Duodenal mucosa (tissue), 2 donors: ENCODE measurements around the gene ZDHHC4.
"Not testable (repeated sequence)": the region's sequence is repeated elsewhere in the genome, so short reads cannot be mapped to it uniquely, and the experiment has no call there.

Experiments
- H3K27ac ChIP-seq: one replicate; pipeline ENCODE4 v1.7.0; 2013; ENCODE audit warnings: low read depth, low read length
- H3K27me3 ChIP-seq, 2 donors: one replicate each; pipeline ENCODE4 v1.7.0; 2013; ENCODE audit warnings: low read length in 2 of 2, control low read depth in 1 of 2; ENCODE audit not compliant: insufficient read depth in 2 of 2, control insufficient read depth in 1 of 2
- H3K36me3 ChIP-seq, 2 donors: one replicate each; pipeline ENCODE4 v1.7.0; 2013; ENCODE audit warnings: low read length in 2 of 2, control low read depth in 1 of 2; ENCODE audit not compliant: insufficient read depth in 2 of 2, control insufficient read depth in 1 of 2
- H3K4me1 ChIP-seq, 2 donors: one replicate each; pipeline ENCODE4 v1.7.0; 2013; ENCODE audit warnings: low read length in 2 of 2, control low read depth in 1 of 2; ENCODE audit not compliant: insufficient read depth in 2 of 2, control insufficient read depth in 1 of 2
- H3K4me3 ChIP-seq, 2 donors: one replicate each; pipeline ENCODE4 v1.7.0; 2013; ENCODE audit warnings: low read length in 2 of 2, low read depth in 1 of 2
- H3K9ac ChIP-seq, 2 donors: one replicate each; pipeline ENCODE4 v1.7.0; 2013; ENCODE audit warnings: low read length in 2 of 2, low read depth in 1 of 2
- H3K9me3 ChIP-seq, 2 donors: one replicate each; pipeline ENCODE4 v1.7.0; 2013; ENCODE audit warnings: low read length in 2 of 2, control low read depth in 1 of 2; ENCODE audit not compliant: control insufficient read depth in 1 of 2

Gene ZDHHC4

DNA sequence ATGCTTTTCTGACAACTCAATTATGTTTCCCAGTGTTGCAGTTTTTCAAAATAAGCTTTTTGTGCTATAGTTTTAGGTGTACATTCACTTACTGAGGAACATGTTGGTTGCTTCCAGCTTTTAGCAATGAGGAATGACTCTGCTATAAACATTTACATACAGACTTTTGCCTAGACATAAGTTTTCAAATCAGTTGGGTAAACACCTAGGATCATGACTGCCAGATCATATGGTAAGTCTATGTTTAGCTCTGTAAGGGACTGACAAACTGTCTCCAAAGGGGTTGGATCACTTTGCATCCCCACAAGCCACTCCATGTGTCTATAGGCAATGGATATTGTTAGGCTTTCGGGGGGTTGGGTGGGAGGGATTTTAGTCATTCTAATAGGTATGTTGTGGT, 15.1 kb upstream of the ZDHHC4 start:
- Histone ChIP-seq H3K4me1 (no peaks in the 10 kb centered on the region), H3K27ac (no peak overlapping the region), H3K36me3 (no peaks in the 10 kb centered on the region)

DNA sequence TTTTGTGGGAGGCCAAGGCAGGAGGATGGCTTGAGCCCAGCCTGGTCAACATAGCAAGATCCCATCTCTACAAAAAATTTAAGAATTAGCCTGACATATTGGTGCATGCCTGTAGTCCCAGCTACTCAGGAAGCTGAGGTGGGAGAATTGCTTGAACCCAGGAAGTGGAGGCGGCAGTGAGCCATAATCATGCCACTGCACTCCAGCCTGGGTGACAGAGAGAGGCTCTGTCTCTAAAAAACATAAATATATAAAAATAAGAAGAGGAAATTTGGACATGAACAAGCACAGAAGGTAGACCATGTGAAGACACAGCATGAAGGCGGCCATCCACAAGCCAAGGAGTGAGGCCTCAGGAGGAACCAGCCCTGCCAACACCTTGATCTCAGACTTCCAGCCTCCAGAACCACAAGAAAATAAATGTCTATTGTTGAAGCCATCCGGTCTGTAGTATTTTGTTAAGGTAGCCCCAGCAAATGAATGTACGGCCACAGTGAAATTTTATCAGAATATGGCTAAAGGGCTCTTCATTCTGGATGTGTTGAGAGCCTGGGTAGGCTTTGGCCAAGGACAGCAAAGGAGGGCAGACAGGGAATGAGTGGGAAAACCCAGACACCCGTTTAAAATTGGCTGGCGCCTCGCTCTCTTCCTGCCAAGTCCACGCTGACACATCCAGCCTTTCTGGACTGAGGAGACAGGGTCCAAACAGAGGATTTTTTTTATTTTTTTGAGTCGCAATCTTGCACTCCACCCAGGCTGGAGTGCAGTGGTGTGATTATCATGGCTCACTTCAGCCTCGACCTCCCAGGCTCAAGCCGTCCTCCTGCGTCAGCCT, 13.1 kb upstream of the ZDHHC4 start:
- H3K36me3 ChIP-seq, result no peaks in the 10 kb centered on the region
- H3K27ac ChIP-seq, result no peak overlapping the region
- H3K9me3 ChIP-seq, result no peaks in the 10 kb centered on the region
- H3K4me1 ChIP-seq, result no peaks in the 10 kb centered on the region
- no peak overlapping the region for H3K4me3 ChIP-seq
- no peak overlapping the region for H3K9ac ChIP-seq
- H3K27me3 ChIP-seq, result no peaks in the 10 kb centered on the region

More for the DNA sequence above, 15.1 kb upstream of the ZDHHC4 start:
- Histone ChIP-seq H3K27me3 (no peaks in the 10 kb centered on the region), H3K9me3 (no peaks in the 10 kb centered on the region), H3K9ac (no peak overlapping the region), H3K4me3 (no peak overlapping the region)

DNA sequence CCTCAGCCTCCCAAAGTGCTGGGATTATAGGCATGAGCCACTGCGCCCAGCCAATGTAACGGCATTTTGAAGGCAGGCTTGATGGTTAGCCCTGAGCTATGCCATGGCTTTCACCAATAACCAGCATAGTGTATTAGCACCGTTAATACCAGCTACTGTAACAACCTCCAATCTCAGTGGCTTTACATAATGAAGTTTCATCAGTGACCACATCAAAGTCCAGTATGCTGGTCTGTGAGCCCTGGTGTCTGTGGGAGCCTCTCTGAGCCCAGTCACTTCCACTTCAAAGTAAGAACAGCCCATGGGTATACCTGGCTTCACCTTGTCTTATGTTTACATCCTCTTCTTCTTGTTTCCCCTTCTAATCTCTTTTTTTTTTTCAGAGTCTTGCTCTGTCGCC, 11.6 kb upstream of the ZDHHC4 start:
- no peak overlapping the region for H3K9ac ChIP-seq
- no peak overlapping the region for H3K27ac ChIP-seq
- no peaks in the 10 kb centered on the region for H3K27me3 ChIP-seq
- H3K4me3 ChIP-seq, result no peak overlapping the region
- no peaks in the 10 kb centered on the region for H3K36me3 ChIP-seq
- no peaks in the 10 kb centered on the region for H3K4me1 ChIP-seq
- H3K9me3 ChIP-seq, result no peaks in the 10 kb centered on the region

DNA sequence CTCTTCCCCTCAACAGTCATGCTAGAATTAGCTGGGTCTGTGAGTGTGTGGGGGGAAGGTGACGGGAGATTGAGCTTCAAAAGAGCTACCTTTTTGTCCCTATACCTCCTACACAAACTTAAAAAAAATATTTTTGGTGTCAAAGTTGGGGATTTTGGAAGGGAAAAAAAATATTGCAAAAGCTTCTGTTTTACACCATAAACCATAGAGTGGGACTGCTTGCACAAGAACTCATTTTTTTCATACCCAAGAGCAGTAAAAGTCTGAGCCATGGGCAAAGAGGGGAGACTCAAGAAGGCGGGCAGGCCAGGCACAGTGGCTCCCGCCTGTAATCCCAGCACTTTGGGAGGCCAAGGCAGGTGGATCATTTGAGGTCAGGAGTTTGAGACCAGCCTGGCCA, 9.4 kb upstream of the ZDHHC4 start:
- H3K27me3 ChIP-seq, result no peaks in the 10 kb centered on the region
- no peaks in the 10 kb centered on the region for H3K36me3 ChIP-seq
- no peak overlapping the region for H3K27ac ChIP-seq
- no peak overlapping the region for H3K9ac ChIP-seq
- H3K4me3 ChIP-seq, result no peak overlapping the region
- no peaks in the 10 kb centered on the region for H3K4me1 ChIP-seq
- H3K9me3 ChIP-seq, result no peaks in the 10 kb centered on the region

DNA sequence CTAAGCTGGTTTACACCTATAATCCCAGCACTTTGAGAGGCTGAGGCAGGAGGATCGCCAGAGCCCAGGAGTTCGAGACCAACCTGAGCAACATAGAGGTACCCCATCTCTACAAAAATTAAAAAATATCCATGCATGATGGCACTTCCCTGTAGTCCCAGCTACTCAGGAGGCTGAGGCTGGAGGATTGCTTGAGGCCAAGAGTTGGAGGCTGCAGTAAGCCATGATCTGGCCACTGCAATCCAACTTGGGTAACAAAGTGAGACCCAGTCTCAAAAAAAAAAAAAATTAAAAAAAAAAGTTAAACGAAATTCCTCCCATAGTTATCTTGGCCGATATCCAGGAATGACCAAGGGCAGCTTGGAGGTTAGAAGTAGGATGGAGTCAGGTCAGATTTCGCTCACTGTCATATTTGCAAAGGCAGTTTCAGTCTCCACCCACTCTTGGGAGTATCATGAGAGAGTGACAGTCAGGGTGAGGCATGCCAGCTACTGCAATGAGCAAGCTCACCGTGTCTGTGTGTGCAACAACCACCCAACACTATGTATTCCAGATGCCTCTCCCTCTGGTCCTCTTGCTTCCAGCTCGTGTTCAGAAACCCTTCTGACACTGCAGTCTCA, 6.0 kb upstream of the ZDHHC4 start:
- Histone ChIP-seq H3K9ac (no peak overlapping the region), H3K27ac (no peak overlapping the region), H3K36me3 (no peaks in the 10 kb centered on the region)

DNA sequence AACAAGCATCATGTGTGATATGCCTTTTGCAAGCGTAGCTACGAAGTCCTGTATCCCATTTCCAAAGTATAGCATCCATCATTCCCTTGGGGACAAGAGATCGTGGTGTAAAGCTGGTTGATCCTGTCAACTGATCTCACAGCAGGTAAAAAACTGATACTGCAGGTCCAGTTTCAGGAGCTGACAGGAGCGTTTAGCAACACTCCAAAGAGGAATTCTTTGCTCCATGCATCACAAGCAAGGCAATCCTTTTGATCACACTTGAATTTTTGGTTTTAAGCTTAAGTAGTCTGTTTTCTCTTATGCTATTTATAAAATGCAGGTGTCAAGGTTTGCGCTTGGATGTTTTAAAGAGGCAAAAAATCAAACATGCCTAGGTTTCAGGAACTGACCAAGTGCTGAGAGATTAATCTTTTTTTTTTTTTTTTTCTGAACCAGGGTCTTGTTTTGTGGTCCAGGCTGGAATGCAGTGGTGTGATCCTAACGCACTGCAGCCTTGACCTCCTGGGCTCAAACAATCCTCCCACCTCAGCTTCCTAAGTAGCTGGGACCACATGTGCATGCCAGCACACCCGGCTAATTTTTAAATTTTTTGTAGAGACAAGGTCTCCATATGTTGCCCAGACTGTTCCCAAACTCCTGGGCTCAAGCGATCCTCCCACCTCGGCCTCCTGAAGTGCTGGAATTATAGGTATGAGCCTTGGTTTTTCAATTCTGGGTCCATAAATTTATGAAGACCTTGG, 1.8 kb upstream of the ZDHHC4 start:
- Histone ChIP-seq H3K27ac (no peak overlapping the region), H3K9ac (no peak overlapping the region)

More for the DNA sequence above, 6.0 kb upstream of the ZDHHC4 start:
- no peaks in the 10 kb centered on the region for H3K9me3 ChIP-seq
- peaks cover 0 to under 1% of the 10 kb centered on the region in 2 donors for H3K4me1 ChIP-seq
- no peak overlapping the region for H3K4me3 ChIP-seq
- H3K27me3 ChIP-seq, result no peaks in the 10 kb centered on the region

DNA sequence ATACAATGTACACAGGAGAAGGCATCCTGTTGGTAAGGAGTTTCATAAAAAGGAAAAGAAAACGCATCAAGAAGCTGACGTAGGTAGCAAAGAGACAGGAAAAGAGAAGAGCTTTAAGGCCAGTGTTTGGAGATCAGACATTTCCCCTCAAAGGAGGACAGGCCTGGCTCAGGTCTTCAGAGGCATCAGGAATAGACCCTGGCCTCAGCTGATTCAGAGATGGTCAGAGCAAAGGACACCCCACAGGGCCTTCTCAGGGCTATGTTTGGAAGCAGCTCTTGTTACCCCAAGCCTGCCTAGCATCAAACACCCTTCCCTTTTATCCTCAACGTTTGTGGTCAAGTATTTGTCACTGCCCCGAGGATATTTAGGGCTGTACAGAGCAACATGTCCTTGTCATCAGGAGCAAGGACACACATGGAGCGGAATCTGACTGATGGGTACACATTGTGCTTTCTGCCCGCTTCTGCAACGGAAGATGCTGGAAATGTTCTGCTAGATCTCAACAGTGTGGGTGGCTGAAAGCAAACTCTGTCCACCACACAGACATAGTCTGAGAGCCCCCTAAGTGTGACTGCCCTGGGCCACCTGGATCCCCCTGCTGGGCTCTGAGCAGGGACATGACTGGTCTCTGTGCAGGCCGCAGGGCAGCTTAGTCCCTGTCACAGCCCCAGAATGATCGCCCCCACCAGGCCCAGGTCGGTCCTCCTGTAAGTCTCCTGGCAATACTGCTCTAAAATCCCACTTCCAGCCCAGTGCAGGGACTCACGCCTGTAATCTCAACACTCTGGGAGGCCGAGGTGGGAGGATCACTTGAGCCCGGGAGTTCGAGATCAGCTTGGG, 1.0 kb upstream of the ZDHHC4 start:
- peaks cover 0 to 11% of the 10 kb centered on the region in 2 donors for H3K36me3 ChIP-seq
- H3K27ac ChIP-seq, result no peak overlapping the region
- H3K4me1 ChIP-seq, result peaks cover 0 to 6% of the 10 kb centered on the region in 2 donors
- H3K9ac ChIP-seq, result no peak overlapping the region
- H3K9me3 ChIP-seq, result no peaks in the 10 kb centered on the region
- H3K4me3 ChIP-seq, result peak overlapping the region in 1 of 2 donors; percentile 80
- no peaks in the 10 kb centered on the region for H3K27me3 ChIP-seq

More for the DNA sequence above, 1.8 kb upstream of the ZDHHC4 start:
- Histone ChIP-seq H3K36me3 (peaks cover 0 to 4% of the 10 kb centered on the region in 2 donors), H3K4me3 (no peak overlapping the region), H3K9me3 (no peaks in the 10 kb centered on the region), H3K4me1 (peaks cover 0 to 6% of the 10 kb centered on the region in 2 donors), H3K27me3 (no peaks in the 10 kb centered on the region)

DNA sequence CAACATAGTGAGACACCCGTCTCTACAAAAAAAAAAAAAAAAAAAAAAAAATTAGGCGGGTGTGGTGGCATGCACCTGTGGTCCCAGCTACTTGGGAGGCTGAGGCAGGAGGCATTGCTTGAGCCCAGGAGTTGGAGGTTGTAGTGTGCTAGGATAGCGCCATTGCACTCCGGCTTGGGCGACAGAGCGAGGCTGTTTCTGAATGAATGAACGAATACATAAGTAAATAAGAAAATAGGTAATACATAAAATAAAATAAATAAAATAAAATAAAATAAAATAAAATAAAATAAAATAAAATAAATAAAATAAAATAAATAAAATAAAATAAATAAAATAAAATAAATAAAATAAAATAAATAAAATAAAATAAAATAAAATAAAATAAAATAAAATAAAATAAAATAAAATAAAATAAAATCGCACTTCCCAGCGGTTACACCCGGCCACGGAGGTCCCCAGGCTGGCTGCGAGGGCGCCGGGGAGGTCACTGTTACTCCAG, 336 bp upstream of the ZDHHC4 start:
- not testable (repeated sequence) for H3K4me1 ChIP-seq, H3K9me3 ChIP-seq, H3K27me3 ChIP-seq
- Histone ChIP-seq H3K4me3 (peak overlapping the region; percentile 80 to 82), H3K27ac (peak overlapping the region; percentile 92), H3K36me3 (peaks cover 0 to 17% of the 10 kb centered on the region in 2 donors), H3K9ac (peak overlapping the region in 1 of 2 donors; percentile 74)
